NCI-H1436 (cell line): ENCODE measurements around the gene ANKMY2.
"Not testable (repeated sequence)": the region's sequence is repeated elsewhere in the genome, so short reads cannot be mapped to it uniquely, and the experiment has no call there.

ENCODE experiments used
- DNase-seq: peaks from one replicate; lab custom pipeline; 2025; lab: John Stamatoyannopoulos, UW

The ANKMY2 gene

GRCh38 chr7:16645593-16646471 is at the start of gene ANKMY2, which contains the start of gene BZW2:
ANKMY2 (minus strand) TSS chr7:16645754; CDS start chr7:16645573, 181 bp downstream.
BZW2 (plus strand) TSS chr7:16646181; CDS start chr7:16665444, 19,263 bp downstream.
- peak; percentile 95 for DNase-seq

GRCh38 chr7:16694806-16695205 is 49.3 kb upstream of the ANKMY2 start:
- DNase-seq: no peak

- no peak for DNase-seq
Measured at GRCh38 chr7:16693601-16694318, 48.2 kb upstream of the ANKMY2 start.

- DNase-seq: no peak
Measured at GRCh38 chr7:16691241-16691640, 45.7 kb upstream of the ANKMY2 start.

GRCh38 chr7:16688249-16688648 is 42.7 kb upstream of the ANKMY2 start:
- DNase-seq: no peak

- DNase-seq: no peak
Measured at GRCh38 chr7:16685535-16685934, 40.0 kb upstream of the ANKMY2 start.

- no peak for DNase-seq
Measured at GRCh38 chr7:16684935-16685334, 39.4 kb upstream of the ANKMY2 start.

GRCh38 chr7:16678645-16679566 is 33.4 kb upstream of the ANKMY2 start:
- not testable (repeated sequence) for DNase-seq

- DNase-seq: no peak
Measured at GRCh38 chr7:16677978-16678494, 32.5 kb upstream of the ANKMY2 start.

GRCh38 chr7:16675277-16675676 is 29.7 kb upstream of the ANKMY2 start:
- no peak for DNase-seq

- no peak for DNase-seq
Measured at GRCh38 chr7:16671811-16672210, 26.3 kb upstream of the ANKMY2 start.

GRCh38 chr7:16670731-16671344 is 25.3 kb upstream of the ANKMY2 start:
- no peak for DNase-seq

GRCh38 chr7:16670021-16670420 is 24.5 kb upstream of the ANKMY2 start:
- DNase-seq: no peak

- no peak for DNase-seq
Measured at GRCh38 chr7:16669581-16669980, 24.0 kb upstream of the ANKMY2 start.

GRCh38 chr7:16668978-16669377 is 23.4 kb upstream of the ANKMY2 start:
- no peak for DNase-seq

- no peak for DNase-seq
Measured at GRCh38 chr7:16668049-16668858, 22.7 kb upstream of the ANKMY2 start.

- DNase-seq: no peak
Measured at GRCh38 chr7:16667355-16667754, 21.8 kb upstream of the ANKMY2 start.

- DNase-seq: no peak
Measured at GRCh38 chr7:16661924-16662323, 16.4 kb upstream of the ANKMY2 start.

GRCh38 chr7:16660702-16661464 is 15.3 kb upstream of the ANKMY2 start:
- DNase-seq: no peak
